GM19372 (cell line): ENCODE data around the gene GPR63.
A peak's percentile ranks its signal among the peaks of the same experiment; 100 is the strongest.

Source experiments
- ATAC-seq: cut with Tn5 transposase; IDR thresholded peaks from one replicate; pipeline ENCODE4 v1.9.1; 2021; ENCODE audit warnings: mild to moderate bottlenecking, low read depth, moderate library complexity; ENCODE audit not compliant: unreplicated experiment

GPR63 gene

GRCh38 chr6:96826865-96827264 is 10.4 kb downstream of the GPR63 start:
- no peak for ATAC-seq

GRCh38 chr6:96823743-96824142 is 13.5 kb downstream of the GPR63 start:
- no peak for ATAC-seq

- ATAC-seq = no peak
Observed at GRCh38 chr6:96821034-96821433, 16.2 kb downstream of the GPR63 start.

GRCh38 chr6:96816301-96816817 is 20.9 kb downstream of the GPR63 start:
- no peak for ATAC-seq

- ATAC-seq = no peak
Observed at GRCh38 chr6:96814625-96815024, 22.7 kb downstream of the GPR63 start.

DNA sequence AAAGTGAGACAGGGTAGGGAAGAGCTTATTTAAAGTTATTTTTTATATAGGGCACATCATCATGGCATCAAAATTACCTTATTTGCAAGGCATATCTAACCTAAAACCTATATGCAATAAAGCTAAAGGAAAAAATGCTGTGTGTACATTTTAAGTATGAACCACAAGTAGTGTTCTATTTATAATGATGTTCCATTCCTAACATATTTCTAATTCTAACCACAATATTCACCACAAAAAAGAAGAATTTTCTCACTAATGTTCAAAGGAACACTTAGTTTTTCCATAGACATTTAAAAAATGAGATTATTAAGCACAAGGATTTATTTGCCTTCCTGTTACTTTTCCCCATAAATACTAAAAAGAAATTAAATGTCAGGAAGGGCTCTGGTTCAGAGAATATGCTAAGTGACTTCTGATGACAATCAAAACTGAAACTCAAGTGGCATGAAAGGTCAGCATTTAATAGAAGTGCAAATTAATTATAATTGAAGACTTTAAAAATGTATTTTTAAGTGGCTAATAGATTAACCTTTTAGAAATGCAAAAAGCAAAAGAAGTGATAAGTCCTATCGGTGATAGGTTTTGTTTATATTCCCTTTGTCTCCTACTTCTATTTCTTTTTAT is 25.1 kb downstream of the GPR63 start:
- ATAC-seq = no peak

DNA sequence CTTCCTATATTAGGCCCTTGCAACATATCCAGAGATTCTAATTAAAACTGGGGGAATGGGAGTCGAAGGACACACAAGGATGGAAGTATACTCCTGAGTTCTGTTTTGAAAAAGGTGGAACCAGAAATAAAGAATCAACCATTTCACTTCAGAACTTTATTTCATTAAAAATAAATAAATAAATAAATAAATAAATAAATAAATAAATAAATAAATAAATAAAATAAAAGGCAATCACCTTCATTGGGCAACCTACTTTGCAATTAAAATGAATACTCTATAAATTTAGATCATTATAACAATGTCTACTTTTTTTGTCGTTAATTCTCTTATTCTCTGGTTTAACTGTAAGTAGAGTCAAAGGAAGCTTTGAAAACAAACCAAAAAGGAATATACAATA is 25.6 kb downstream of the GPR63 start:
- no peak for ATAC-seq

- no peak for ATAC-seq
Observed at GRCh38 chr6:96811136-96811535, 26.1 kb downstream of the GPR63 start.

GRCh38 chr6:96809119-96809518 is 28.2 kb downstream of the GPR63 start:
- no peak for ATAC-seq

DNA sequence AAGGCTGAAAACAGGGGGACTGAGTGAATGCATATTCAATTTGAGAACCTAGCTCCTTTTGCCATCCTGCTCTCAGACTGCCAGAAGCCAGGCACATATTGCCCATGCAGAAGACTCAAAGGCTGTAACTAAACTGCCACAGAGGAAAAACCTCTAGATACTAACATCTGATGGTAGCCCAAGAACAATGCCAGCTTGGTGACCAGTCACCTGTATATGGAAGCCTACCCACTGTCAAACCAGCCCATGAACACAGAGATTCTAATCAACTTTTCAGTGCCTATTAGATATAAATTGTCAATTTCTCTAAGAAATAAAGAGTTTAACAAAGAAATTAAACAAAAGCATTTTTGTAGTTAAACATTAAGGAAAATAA is 34.2 kb downstream of the GPR63 start:
- no peak for ATAC-seq

DNA sequence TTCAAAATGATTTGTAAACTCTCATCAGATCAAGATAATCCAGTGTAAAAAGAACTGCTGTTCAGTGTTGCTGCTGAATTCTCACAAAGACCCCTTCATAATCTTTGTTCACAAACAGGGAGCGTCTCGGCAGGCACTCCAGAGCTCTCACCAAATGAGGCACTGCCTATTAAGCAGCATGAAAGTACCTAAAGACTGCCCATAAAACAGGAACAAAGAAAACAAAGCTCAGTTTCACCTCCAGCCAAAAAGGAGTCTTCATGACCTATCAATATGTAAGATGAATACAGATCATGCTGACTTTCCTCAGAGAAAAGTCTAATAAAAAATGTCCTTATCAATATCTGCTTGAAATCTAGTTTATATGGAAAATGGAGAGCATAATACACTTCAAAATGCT is 41.8 kb downstream of the GPR63 start:
- peak; percentile 58 for ATAC-seq

DNA sequence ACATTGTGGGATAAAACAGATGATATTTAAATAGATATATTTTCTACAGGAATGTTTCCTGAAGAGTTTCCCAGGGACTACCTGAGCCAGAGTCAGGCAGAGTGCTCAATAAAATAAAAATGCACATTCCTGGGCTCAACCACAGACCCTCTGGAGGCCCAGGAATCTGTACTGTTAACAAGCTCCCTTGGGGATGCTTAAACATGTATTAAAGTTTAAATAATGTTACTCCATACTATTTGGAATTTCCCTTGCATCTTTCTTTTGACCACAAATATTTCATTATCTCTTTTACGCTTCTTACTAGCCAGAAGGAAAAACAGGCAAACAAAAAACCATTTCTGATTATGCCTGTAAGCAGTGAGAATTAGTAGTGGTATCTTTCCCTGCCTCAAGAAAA is 42.3 kb downstream of the GPR63 start:
- ATAC-seq = no peak

GRCh38 chr6:96792561-96793190 is 44.6 kb downstream of the GPR63 start:
- ATAC-seq = no peak

DNA sequence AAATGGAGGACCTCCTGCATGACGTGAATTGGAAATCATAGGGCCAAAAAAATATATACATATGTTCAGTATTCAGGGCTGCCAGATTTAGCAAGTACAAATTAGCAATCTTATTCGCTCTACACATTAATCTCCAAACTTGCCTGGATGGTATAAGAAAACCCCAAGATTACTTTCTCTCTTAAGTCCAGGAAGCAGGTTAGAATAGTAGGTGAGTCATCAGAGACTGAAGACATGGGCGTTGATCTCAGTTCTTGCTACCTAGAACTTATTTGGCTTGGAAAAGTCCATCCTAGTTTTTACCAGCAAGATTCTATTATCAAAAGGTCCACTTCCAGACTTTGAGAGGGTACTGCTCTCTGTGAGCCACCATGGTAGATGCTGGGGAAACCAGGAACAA is 47.4 kb downstream of the GPR63 start:
- ATAC-seq = no peak

DNA sequence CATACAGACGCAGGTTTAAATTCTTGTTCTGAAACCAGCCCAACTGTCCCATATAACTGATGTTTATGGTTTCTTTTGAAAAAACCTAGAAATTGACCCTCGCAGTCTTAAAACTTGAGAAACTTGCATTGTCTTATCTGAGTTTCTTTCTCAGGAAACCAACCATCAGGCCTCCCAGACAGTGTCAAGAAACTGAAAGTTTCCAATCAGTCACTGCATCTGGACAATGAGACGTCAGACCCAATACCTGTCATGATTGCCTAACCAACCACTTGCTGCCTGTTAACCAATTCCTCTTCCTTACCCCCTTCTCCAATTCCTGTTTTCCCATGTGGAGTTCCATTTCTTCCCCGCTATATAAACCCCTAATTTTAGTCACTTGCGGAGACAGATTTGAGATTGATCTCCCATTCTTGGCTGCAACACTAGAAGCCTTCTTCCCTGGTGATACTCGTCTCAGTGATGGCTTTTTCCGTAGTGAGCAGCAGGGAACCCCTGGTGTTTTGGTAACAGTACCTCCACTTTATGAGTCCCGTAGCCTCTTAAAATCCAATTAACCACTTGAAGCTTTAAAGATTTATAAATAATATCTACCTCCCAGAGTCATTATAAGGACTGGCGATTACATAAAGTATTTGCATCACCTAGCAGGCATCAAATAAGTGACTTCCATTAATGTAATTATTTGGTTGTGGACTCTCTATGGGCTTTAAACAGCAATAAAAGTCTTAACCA is 49.3 kb downstream of the GPR63 start:
- no peak for ATAC-seq

GRCh38 chr6:96786336-96786735 is 50.9 kb downstream of the GPR63 start:
- ATAC-seq = no peak

GRCh38 chr6:96784650-96785049 is 52.6 kb downstream of the GPR63 start:
- ATAC-seq = no peak

GRCh38 chr6:96783307-96783706 is 54.0 kb downstream of the GPR63 start:
- ATAC-seq = no peak

GRCh38 chr6:96781557-96781956 is 55.7 kb downstream of the GPR63 start:
- no peak for ATAC-seq

DNA sequence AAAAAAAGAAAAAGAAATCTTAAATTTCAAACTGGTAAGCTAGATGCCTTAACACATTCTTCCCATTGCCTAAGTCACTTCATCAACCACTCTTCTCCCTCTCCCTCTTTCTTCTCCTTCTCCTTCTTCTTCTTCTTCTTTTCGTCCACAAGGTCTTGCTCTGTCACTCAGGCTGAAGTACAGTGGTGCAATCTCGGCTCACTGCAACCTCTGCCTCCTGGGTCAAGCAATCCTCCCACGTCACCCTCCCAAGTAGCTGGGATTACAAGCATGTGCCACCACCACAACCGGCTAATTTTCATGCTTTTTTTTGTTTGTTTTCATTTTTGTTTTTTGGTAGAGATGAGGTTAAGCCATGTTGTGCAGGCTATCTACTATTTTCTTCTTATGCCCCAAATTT is 60.2 kb downstream of the GPR63 start:
- no peak for ATAC-seq

GRCh38 chr6:96775727-96776400 is 61.4 kb downstream of the GPR63 start:
- ATAC-seq = no peak
